Measurements from ENCODE around the gene APOL6.

- TF ChIP-seq EZH2 (IDR thresholded peaks at IDR 0.05; ENCODE audit: insufficient read depth, poor library complexity, severe bottlenecking) (no peak), EZH2phosphoT487 (IDR thresholded peaks at IDR 0.05; ENCODE audit: insufficient read depth, low read depth) (no peak)
These were observed 27.5 kb upstream of the APOL6 start for GRCh38 chr22:35620624-35621251.
